ENCODE data around the gene TMEM184C. TPM values are rescaled to one million over a fixed set of nuclear protein-coding genes. Genes with fewer than 3 reads are reported as not detected.
A peak's percentile ranks its signal among the peaks of the same experiment; 100 is the strongest.

Gene TMEM184C
- total and polyA plus RNA-seq, 4 donors, result 41.7 to 54.8 (median 48.6) TPM

GRCh38 chr4:147582386-147583060, 34.7 kb upstream of the TMEM184C start:
- DNase-seq (ENCODE audit: low read depth in 4 of 6, low spot score in 6 of 6), result no peak
- no peaks in the 10 kb centered on the region for H3K27me3 ChIP-seq (ENCODE audit: control insufficient read depth, insufficient read depth, low read length)
- H3K9me3 ChIP-seq (ENCODE audit: control insufficient read depth, insufficient read depth, low read length), result no peaks in the 10 kb centered on the region
- H3K27ac ChIP-seq (ENCODE audit: low read depth, low read length), result no peak overlapping the region
- peaks cover 3% of the 10 kb centered on the region for H3K4me1 ChIP-seq (ENCODE audit: control insufficient read depth, insufficient read depth, low read length)
- no peak overlapping the region for H3K4me3 ChIP-seq (ENCODE audit: low read depth, low read length)
- H3K36me3 ChIP-seq (ENCODE audit: control insufficient read depth, insufficient read depth, low read length), result no peaks in the 10 kb centered on the region

- H3K9me3 ChIP-seq (ENCODE audit: control insufficient read depth, insufficient read depth, low read length), result no peaks in the 10 kb centered on the region
- H3K36me3 ChIP-seq (ENCODE audit: control insufficient read depth, insufficient read depth, low read length), result no peaks in the 10 kb centered on the region
- DNase-seq (ENCODE audit: low read depth in 4 of 6, low spot score in 6 of 6), result no peak
- no peak overlapping the region for H3K4me3 ChIP-seq (ENCODE audit: low read depth, low read length)
- WGBS (ENCODE audit: insufficient coverage), result 90% methylated on average over 1 of the region's 1 CpG
- no peaks in the 10 kb centered on the region for H3K27me3 ChIP-seq (ENCODE audit: control insufficient read depth, insufficient read depth, low read length)
- no peak overlapping the region for H3K27ac ChIP-seq (ENCODE audit: low read depth, low read length)
- peaks cover 3% of the 10 kb centered on the region for H3K4me1 ChIP-seq (ENCODE audit: control insufficient read depth, insufficient read depth, low read length)
These were observed 33.3 kb upstream of the TMEM184C start for GRCh38 chr4:147583876-147584275.

GRCh38 chr4:147586032-147586431, 31.2 kb upstream of the TMEM184C start:
- no peak for DNase-seq (ENCODE audit: low read depth in 4 of 6, low spot score in 6 of 6)
- Histone ChIP-seq H3K36me3 (ENCODE audit: control insufficient read depth, insufficient read depth, low read length) (no peaks in the 10 kb centered on the region), H3K27ac (ENCODE audit: low read depth, low read length) (no peak overlapping the region), H3K4me3 (ENCODE audit: low read depth, low read length) (no peak overlapping the region), H3K4me1 (ENCODE audit: control insufficient read depth, insufficient read depth, low read length) (peaks cover 5% of the 10 kb centered on the region), H3K9me3 (ENCODE audit: control insufficient read depth, insufficient read depth, low read length) (no peaks in the 10 kb centered on the region), H3K27me3 (ENCODE audit: control insufficient read depth, insufficient read depth, low read length) (no peaks in the 10 kb centered on the region)
- WGBS (ENCODE audit: insufficient coverage), result 54% methylated on average over 2 of the region's 3 CpGs

GRCh38 chr4:147586637-147587036, 30.6 kb upstream of the TMEM184C start:
- peaks cover 5% of the 10 kb centered on the region for H3K4me1 ChIP-seq (ENCODE audit: control insufficient read depth, insufficient read depth, low read length)
- WGBS (ENCODE audit: insufficient coverage), result 25% methylated on average over 2 of the region's 4 CpGs
- no peak overlapping the region for H3K4me3 ChIP-seq (ENCODE audit: low read depth, low read length)
- no peaks in the 10 kb centered on the region for H3K9me3 ChIP-seq (ENCODE audit: control insufficient read depth, insufficient read depth, low read length)
- no peak for DNase-seq (ENCODE audit: low read depth in 4 of 6, low spot score in 6 of 6)
- no peaks in the 10 kb centered on the region for H3K27me3 ChIP-seq (ENCODE audit: control insufficient read depth, insufficient read depth, low read length)
- H3K27ac ChIP-seq (ENCODE audit: low read depth, low read length), result no peak overlapping the region
- H3K36me3 ChIP-seq (ENCODE audit: control insufficient read depth, insufficient read depth, low read length), result no peaks in the 10 kb centered on the region

GRCh38 chr4:147587041-147587440, 30.2 kb upstream of the TMEM184C start:
- WGBS (ENCODE audit: insufficient coverage), result 33% methylated on average over 1 of the region's 3 CpGs
- Histone ChIP-seq H3K27ac (ENCODE audit: low read depth, low read length) (no peak overlapping the region), H3K4me1 (ENCODE audit: control insufficient read depth, insufficient read depth, low read length) (peaks cover 5% of the 10 kb centered on the region), H3K27me3 (ENCODE audit: control insufficient read depth, insufficient read depth, low read length) (no peaks in the 10 kb centered on the region), H3K9me3 (ENCODE audit: control insufficient read depth, insufficient read depth, low read length) (no peaks in the 10 kb centered on the region), H3K4me3 (ENCODE audit: low read depth, low read length) (no peak overlapping the region), H3K36me3 (ENCODE audit: control insufficient read depth, insufficient read depth, low read length) (no peaks in the 10 kb centered on the region)
- DNase-seq (ENCODE audit: low read depth in 4 of 6, low spot score in 6 of 6), result no peak

GRCh38 chr4:147589586-147589985, 27.6 kb upstream of the TMEM184C start:
- Histone ChIP-seq H3K27ac (ENCODE audit: low read depth, low read length) (peak overlapping the region; percentile 62), H3K27me3 (ENCODE audit: control insufficient read depth, insufficient read depth, low read length) (no peaks in the 10 kb centered on the region), H3K36me3 (ENCODE audit: control insufficient read depth, insufficient read depth, low read length) (no peaks in the 10 kb centered on the region), H3K4me3 (ENCODE audit: low read depth, low read length) (no peak overlapping the region), H3K4me1 (ENCODE audit: control insufficient read depth, insufficient read depth, low read length) (peaks cover 5% of the 10 kb centered on the region), H3K9me3 (ENCODE audit: control insufficient read depth, insufficient read depth, low read length) (no peaks in the 10 kb centered on the region)
- no CpG with 5 or more reads among the region's 1 CpG for WGBS (ENCODE audit: insufficient coverage)
- DNase-seq (ENCODE audit: low read depth in 4 of 6, low spot score in 6 of 6), result peak in 3 of 6 donors; percentile 2 to 35 (median 5)

GRCh38 chr4:147590249-147590920, 26.8 kb upstream of the TMEM184C start:
- no peak overlapping the region for H3K27ac ChIP-seq (ENCODE audit: low read depth, low read length)
- H3K4me3 ChIP-seq (ENCODE audit: low read depth, low read length), result no peak overlapping the region
- no peaks in the 10 kb centered on the region for H3K9me3 ChIP-seq (ENCODE audit: control insufficient read depth, insufficient read depth, low read length)
- H3K4me1 ChIP-seq (ENCODE audit: control insufficient read depth, insufficient read depth, low read length), result peaks cover 5% of the 10 kb centered on the region
- peak; percentile 54 to 91 (median 71) for DNase-seq (ENCODE audit: low read depth in 4 of 6, low spot score in 6 of 6)
- H3K27me3 ChIP-seq (ENCODE audit: control insufficient read depth, insufficient read depth, low read length), result no peaks in the 10 kb centered on the region
- H3K36me3 ChIP-seq (ENCODE audit: control insufficient read depth, insufficient read depth, low read length), result no peaks in the 10 kb centered on the region
- WGBS (ENCODE audit: insufficient coverage), result 100% methylated on average over 3 of the region's 12 CpGs

GRCh38 chr4:147591106-147591505, 26.1 kb upstream of the TMEM184C start:
- Histone ChIP-seq H3K9me3 (ENCODE audit: control insufficient read depth, insufficient read depth, low read length) (no peaks in the 10 kb centered on the region), H3K27ac (ENCODE audit: low read depth, low read length) (no peak overlapping the region), H3K27me3 (ENCODE audit: control insufficient read depth, insufficient read depth, low read length) (no peaks in the 10 kb centered on the region), H3K4me3 (ENCODE audit: low read depth, low read length) (no peak overlapping the region), H3K4me1 (ENCODE audit: control insufficient read depth, insufficient read depth, low read length) (peaks cover 3% of the 10 kb centered on the region), H3K36me3 (ENCODE audit: control insufficient read depth, insufficient read depth, low read length) (no peaks in the 10 kb centered on the region)
- DNase-seq (ENCODE audit: low read depth in 4 of 6, low spot score in 6 of 6), result no peak

GRCh38 chr4:147594107-147594506, 23.1 kb upstream of the TMEM184C start:
- Histone ChIP-seq H3K27ac (ENCODE audit: low read depth, low read length) (no peak overlapping the region), H3K27me3 (ENCODE audit: control insufficient read depth, insufficient read depth, low read length) (no peaks in the 10 kb centered on the region), H3K4me1 (ENCODE audit: control insufficient read depth, insufficient read depth, low read length) (peaks cover 3% of the 10 kb centered on the region), H3K36me3 (ENCODE audit: control insufficient read depth, insufficient read depth, low read length) (no peaks in the 10 kb centered on the region), H3K4me3 (ENCODE audit: low read depth, low read length) (no peak overlapping the region), H3K9me3 (ENCODE audit: control insufficient read depth, insufficient read depth, low read length) (no peaks in the 10 kb centered on the region)
- DNase-seq (ENCODE audit: low read depth in 4 of 6, low spot score in 6 of 6), result no peak
- WGBS (ENCODE audit: insufficient coverage), result 81% methylated on average over 5 of the region's 5 CpGs

- H3K27me3 ChIP-seq (ENCODE audit: control insufficient read depth, insufficient read depth, low read length), result no peaks in the 10 kb centered on the region
- 96% methylated on average over 2 of the region's 2 CpGs for WGBS (ENCODE audit: insufficient coverage)
- no peak overlapping the region for H3K4me3 ChIP-seq (ENCODE audit: low read depth, low read length)
- no peaks in the 10 kb centered on the region for H3K9me3 ChIP-seq (ENCODE audit: control insufficient read depth, insufficient read depth, low read length)
- H3K36me3 ChIP-seq (ENCODE audit: control insufficient read depth, insufficient read depth, low read length), result no peaks in the 10 kb centered on the region
- no peak for DNase-seq (ENCODE audit: low read depth in 4 of 6, low spot score in 6 of 6)
- H3K27ac ChIP-seq (ENCODE audit: low read depth, low read length), result no peak overlapping the region
- peaks cover 2% of the 10 kb centered on the region for H3K4me1 ChIP-seq (ENCODE audit: control insufficient read depth, insufficient read depth, low read length)
These were observed 22.6 kb upstream of the TMEM184C start for GRCh38 chr4:147594578-147594977.

All from spinal cord (tissue), 10 donors.